HepG2 (cell line): ENCODE data around the gene YBX2. TPM values are rescaled to one million over a fixed set of nuclear protein-coding genes. Genes with fewer than 3 reads are reported as not detected.

Source experiments
- DMAP1 ChIP-seq: IDR thresholded peaks from 2 replicates; pipeline ENCODE4 v1.6.1; 2016
- GABPA ChIP-seq, 2 experiments: IDR thresholded peaks; 2 replicates each; pipeline ENCODE4 v1.6.1; 2011 to 2016; ENCODE audit warnings: low read depth in 2 of 2, low read length in 1 of 2, missing biosample characterization in 1 of 2, missing genetic modification characterization in 1 of 2
- HOXA3 ChIP-seq: sonication (generic); formaldehyde crosslinking; IDR thresholded peaks from 2 replicates; pipeline ENCODE4 v1.5.0; 2020; ENCODE audit warnings: missing genetic modification reagents
- NFKB2 ChIP-seq: sonication (generic); formaldehyde crosslinking; IDR thresholded peaks from 2 replicates; pipeline ENCODE4 v1.4.0; 2020; ENCODE audit warnings: missing genetic modification reagents, borderline replicate concordance
- PHB2 ChIP-seq: fragments of 450-650 bp; IDR thresholded peaks from 2 replicates; pipeline ENCODE4 v1.6.1; 2018; ENCODE audit not compliant: partially characterized antibody
- POLR2AphosphoS2 ChIP-seq: IDR thresholded peaks from 2 replicates; pipeline ENCODE4 v1.6.1; 2011; ENCODE audit warnings: low read depth, low read length, improper control_type of control experiment
- PRPF4 ChIP-seq: fragments of 200-400 bp; formaldehyde crosslinking; IDR thresholded peaks from 2 replicates; pipeline ENCODE4 v1.6.1; 2016; ENCODE audit warnings: low read length, low read depth; ENCODE audit not compliant: poor library complexity, severe bottlenecking
- ZBTB1 ChIP-seq: sonication (generic); formaldehyde crosslinking; IDR thresholded peaks from 2 replicates; pipeline ENCODE4 v1.4.0; 2020; ENCODE audit warnings: missing genetic modification reagents, borderline replicate concordance
- ZFP36L1 ChIP-seq: sonication (generic); formaldehyde crosslinking; IDR thresholded peaks from 2 replicates; pipeline ENCODE4 v1.8.0; 2022; ENCODE audit warnings: mild to moderate bottlenecking, missing genetic modification reagents, moderate library complexity
- ZFP82 ChIP-seq: sonication (generic); formaldehyde crosslinking; IDR thresholded peaks from 2 replicates; pipeline ENCODE4 v1.5.1; 2020; ENCODE audit warnings: mild to moderate bottlenecking, missing genetic modification reagents, borderline replicate concordance
- ZNF225 ChIP-seq: sonication (generic); formaldehyde crosslinking; IDR thresholded peaks from 2 replicates; pipeline ENCODE4 v1.4.0; 2020; ENCODE audit warnings: mild to moderate bottlenecking, missing genetic modification reagents
- ZNF431 ChIP-seq: sonication (generic); formaldehyde crosslinking; IDR thresholded peaks from 2 replicates; pipeline ENCODE4 v1.9.0; 2022; ENCODE audit warnings: missing genetic modification reagents, low read depth, mild to moderate bottlenecking, borderline replicate concordance
- ZNF570 ChIP-seq: sonication (generic); formaldehyde crosslinking; IDR thresholded peaks from 2 replicates; pipeline ENCODE4 v1.4.0; 2020; ENCODE audit warnings: mild to moderate bottlenecking, missing genetic modification reagents, borderline replicate concordance
- ZNF615 ChIP-seq: sonication (generic); formaldehyde crosslinking; IDR thresholded peaks from 2 replicates; pipeline ENCODE4 v1.5.0; 2020; ENCODE audit warnings: mild to moderate bottlenecking, missing genetic modification reagents, borderline replicate concordance
- ZNF709 ChIP-seq: sonication (generic); formaldehyde crosslinking; IDR thresholded peaks from 2 replicates; pipeline ENCODE4 v1.5.0; 2020; ENCODE audit warnings: mild to moderate bottlenecking, missing genetic modification reagents
- ZNF878 ChIP-seq: sonication (generic); formaldehyde crosslinking; IDR thresholded peaks from 2 replicates; pipeline ENCODE4 v1.8.1; 2023; ENCODE audit warnings: mild to moderate bottlenecking, missing genetic modification reagents, moderate library complexity
- polyA plus RNA-seq, 8 experiments: library from polyadenylated mRNA; depleted of rRNA in 3 of 8; stranded (reverse) in 7 of 8; unstranded in 1 of 8; fragments of >200 nt; fragmentation: Illumina TruSeq in 4 of 8; extraction: Trizol in 4 of 8; gene quantifications; 2 replicates each; pipeline versions ENCODE4 v1.2.1 to v1.2.3, GENCODE V29; 2011 to 2016; ENCODE audit warnings: low read depth in 4 of 8, missing spikeins in 1 of 8, mixed read lengths in 1 of 8; ENCODE audit not compliant: insufficient read depth in 1 of 8
- total RNA-seq, 5 experiments: library from RNA; depleted of rRNA; stranded (reverse); fragments of >200 nt; fragmentation: Illumina TruSeq; extraction: Trizol; gene quantifications; 2 replicates each; pipeline ENCODE4 v1.2.3, GENCODE V29; 2016; ENCODE audit warnings: low read depth in 1 of 5
- TF ChIP-seq, protein P1 (sequence below): sonication (generic); formaldehyde crosslinking; IDR thresholded peaks from 2 replicates; pipeline ENCODE4 v1.4.0; 2020; ENCODE audit warnings: missing genetic modification reagents
- TF ChIP-seq, protein P2 (sequence below): sonication (generic); formaldehyde crosslinking; IDR thresholded peaks from 2 replicates; pipeline ENCODE4; 2020; ENCODE audit warnings: missing genetic modification reagents, mild to moderate bottlenecking, borderline replicate concordance
- TF ChIP-seq, protein P3 (sequence below): sonication (generic); formaldehyde crosslinking; IDR thresholded peaks from 2 replicates; pipeline ENCODE4 v1.4.0; 2020; ENCODE audit warnings: missing genetic modification reagents, borderline replicate concordance
- TF ChIP-seq, protein P4 (sequence below): sonication (generic); formaldehyde crosslinking; IDR thresholded peaks from 2 replicates; pipeline ENCODE4 v1.5.0; 2020; ENCODE audit warnings: missing genetic modification reagents

The YBX2 gene
- total and polyA plus RNA-seq, 2 of the 13 experiments (the other 11 are each of a cell fraction or from before 2014, with no cell fraction given), result 0.12 to 0.22 TPM

DNA sequence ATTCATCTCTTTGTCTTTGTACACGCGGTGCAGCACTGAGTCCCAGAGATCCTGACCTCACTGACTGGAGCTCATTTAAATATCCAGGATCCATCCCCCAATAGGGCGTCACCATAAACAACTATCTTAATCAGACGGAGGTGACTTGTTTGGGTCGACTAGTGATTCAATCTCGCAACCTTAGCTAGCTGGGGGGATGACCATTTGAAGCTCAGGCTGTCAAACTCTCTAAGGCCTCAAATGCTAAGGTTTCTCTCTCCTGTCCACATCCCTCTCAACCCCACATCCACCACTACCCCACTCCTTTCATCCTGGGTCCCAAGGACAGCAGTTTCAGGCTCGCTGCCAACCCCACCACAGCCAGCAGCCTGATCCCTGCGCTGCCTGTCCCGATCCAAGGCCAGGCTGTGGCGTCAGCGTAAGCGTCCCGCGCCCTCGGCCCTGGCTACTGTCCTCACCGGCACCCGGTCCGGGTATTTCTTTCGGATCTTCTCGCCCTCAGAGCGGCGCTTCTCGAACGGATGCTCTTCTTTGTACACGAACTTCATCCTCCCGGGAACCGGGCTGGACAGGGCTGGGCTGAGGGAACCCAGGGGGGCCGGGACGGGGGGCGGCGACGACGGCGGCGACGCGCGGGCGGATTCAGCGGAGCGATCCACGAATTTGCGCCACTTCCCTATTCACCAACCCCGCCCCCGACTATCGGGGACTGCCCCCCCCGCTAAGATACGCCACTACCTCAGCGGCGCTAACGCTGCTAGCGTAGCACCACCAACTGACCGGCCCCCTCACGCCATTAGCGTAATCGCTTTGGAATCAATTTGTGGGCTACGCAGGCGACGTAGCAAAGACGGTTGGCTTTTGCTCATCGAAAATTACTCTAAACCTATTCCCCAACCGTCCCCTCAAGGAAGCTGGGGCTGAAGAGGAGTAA, 52.4 kb downstream of the YBX2 start, which contains the start of gene GABARAP (continued):
- TF ChIP-seq, protein P1, sequence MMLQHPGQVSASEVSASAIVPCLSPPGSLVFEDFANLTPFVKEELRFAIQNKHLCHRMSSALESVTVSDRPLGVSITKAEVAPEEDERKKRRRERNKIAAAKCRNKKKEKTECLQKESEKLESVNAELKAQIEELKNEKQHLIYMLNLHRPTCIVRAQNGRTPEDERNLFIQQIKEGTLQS (CRISPR knock-in tag), result peak; percentile 38
- TF ChIP-seq NFKB2 (CRISPR knock-in tag), result peak; percentile 49; the same call in 1 of the 2 replicates
- no peak for TF ChIP-seq ZBTB1
- TF ChIP-seq ZFP82 (CRISPR knock-in tag), result no peak
- TF ChIP-seq ZNF431 (CRISPR knock-in tag), result no peak
- TF ChIP-seq ZNF615 (CRISPR knock-in tag), result no peak
- TF ChIP-seq GABPA (IDR thresholded peaks at IDR 0.05; ENCODE audit: low read depth, low read length), result no peak
- TF ChIP-seq GABPA (CRISPR knock-in tag; IDR thresholded peaks at IDR 0.05; ENCODE audit: low read depth), result no peak
- TF ChIP-seq ZFP36L1, result no peak
- TF ChIP-seq ZNF878 (CRISPR knock-in tag), result peak; percentile 38; the same call in 1 of the 2 replicates
- TF ChIP-seq, protein P2, sequence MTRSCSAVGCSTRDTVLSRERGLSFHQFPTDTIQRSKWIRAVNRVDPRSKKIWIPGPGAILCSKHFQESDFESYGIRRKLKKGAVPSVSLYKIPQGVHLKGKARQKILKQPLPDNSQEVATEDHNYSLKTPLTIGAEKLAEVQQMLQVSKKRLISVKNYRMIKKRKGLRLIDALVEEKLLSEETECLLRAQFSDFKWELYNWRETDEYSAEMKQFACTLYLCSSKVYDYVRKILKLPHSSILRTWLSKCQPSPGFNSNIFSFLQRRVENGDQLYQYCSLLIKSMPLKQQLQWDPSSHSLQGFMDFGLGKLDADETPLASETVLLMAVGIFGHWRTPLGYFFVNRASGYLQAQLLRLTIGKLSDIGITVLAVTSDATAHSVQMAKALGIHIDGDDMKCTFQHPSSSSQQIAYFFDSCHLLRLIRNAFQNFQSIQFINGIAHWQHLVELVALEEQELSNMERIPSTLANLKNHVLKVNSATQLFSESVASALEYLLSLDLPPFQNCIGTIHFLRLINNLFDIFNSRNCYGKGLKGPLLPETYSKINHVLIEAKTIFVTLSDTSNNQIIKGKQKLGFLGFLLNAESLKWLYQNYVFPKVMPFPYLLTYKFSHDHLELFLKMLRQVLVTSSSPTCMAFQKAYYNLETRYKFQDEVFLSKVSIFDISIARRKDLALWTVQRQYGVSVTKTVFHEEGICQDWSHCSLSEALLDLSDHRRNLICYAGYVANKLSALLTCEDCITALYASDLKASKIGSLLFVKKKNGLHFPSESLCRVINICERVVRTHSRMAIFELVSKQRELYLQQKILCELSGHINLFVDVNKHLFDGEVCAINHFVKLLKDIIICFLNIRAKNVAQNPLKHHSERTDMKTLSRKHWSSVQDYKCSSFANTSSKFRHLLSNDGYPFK (CRISPR knock-in tag), result peak; percentile 40; the same call in 1 of the 2 replicates
- no peak for TF ChIP-seq PHB2
- TF ChIP-seq POLR2AphosphoS2, result no peak; the same call in 1 of the 2 replicates
- TF ChIP-seq, protein P3, sequence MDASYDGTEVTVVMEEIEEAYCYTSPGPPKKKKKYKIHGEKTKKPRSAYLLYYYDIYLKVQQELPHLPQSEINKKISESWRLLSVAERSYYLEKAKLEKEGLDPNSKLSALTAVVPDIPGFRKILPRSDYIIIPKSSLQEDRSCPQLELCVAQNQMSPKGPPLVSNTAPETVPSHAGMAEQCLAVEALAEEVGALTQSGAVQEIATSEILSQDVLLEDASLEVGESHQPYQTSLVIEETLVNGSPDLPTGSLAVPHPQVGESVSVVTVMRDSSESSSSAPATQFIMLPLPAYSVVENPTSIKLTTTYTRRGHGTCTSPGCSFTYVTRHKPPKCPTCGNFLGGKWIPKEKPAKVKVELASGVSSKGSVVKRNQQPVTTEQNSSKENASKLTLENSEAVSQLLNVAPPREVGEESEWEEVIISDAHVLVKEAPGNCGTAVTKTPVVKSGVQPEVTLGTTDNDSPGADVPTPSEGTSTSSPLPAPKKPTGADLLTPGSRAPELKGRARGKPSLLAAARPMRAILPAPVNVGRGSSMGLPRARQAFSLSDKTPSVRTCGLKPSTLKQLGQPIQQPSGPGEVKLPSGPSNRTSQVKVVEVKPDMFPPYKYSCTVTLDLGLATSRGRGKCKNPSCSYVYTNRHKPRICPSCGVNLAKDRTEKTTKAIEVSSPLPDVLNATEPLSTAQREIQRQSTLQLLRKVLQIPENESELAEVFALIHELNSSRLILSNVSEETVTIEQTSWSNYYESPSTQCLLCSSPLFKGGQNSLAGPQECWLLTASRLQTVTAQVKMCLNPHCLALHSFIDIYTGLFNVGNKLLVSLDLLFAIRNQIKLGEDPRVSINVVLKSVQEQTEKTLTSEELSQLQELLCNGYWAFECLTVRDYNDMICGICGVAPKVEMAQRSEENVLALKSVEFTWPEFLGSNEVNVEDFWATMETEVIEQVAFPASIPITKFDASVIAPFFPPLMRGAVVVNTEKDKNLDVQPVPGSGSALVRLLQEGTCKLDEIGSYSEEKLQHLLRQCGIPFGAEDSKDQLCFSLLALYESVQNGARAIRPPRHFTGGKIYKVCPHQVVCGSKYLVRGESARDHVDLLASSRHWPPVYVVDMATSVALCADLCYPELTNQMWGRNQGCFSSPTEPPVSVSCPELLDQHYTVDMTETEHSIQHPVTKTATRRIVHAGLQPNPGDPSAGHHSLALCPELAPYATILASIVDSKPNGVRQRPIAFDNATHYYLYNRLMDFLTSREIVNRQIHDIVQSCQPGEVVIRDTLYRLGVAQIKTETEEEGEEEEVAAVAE, result peak; percentile 18
- TF ChIP-seq DMAP1 (CRISPR knock-in tag), result no peak
- TF ChIP-seq PRPF4, result no peak
- TF ChIP-seq, protein P4, sequence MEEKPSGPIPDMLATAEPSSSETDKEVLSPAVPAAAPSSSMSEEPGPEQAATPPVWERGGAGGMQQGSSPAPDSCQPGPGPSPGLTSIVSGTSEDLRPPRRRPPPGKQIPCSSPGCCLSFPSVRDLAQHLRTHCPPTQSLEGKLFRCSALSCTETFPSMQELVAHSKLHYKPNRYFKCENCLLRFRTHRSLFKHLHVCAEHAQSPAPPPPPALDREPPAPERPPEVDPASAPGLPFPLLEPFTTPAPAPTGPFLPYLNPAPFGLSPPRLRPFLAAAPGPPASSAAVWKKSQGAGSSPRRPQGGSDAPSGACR (CRISPR knock-in tag), result peak; percentile 25; the same call in 1 of the 2 replicates
- TF ChIP-seq ZNF570, result no peak
- peak; percentile 75; the same call in 1 of the 2 replicates for TF ChIP-seq ZNF709
- TF ChIP-seq ZNF225, result peak; percentile 72; the same call in 1 of the 2 replicates
- 0 out of 2 replicates have a peak, but pooled peaks have one; percentile 45 for TF ChIP-seq HOXA3 (CRISPR knock-in tag)
